B cell (primary cell): ENCODE data around the gene MLXIPL. TPM values are rescaled to one million over a fixed set of nuclear protein-coding genes. Genes with fewer than 3 reads are reported as not detected.

Experiments
- ATAC-seq: fragments of 200-7000 bp; cut with Tn5 transposase; one replicate; pipeline ENCODE4 v1.10.0; 2021; ENCODE audit warnings: low read depth, mild to moderate bottlenecking, moderate number of reproducible peaks, moderate library complexity
- CTCF ChIA-PET: fragments of 350-600 bp; sonication (Branson Sonifier 250); formaldehyde crosslinking; loops from one replicate; lab custom pipeline; 2021; ENCODE audit warnings: antibody characterized with exemption, inconsistent platforms; lab: Charles Lee
- POLR2A ChIA-PET: fragments of 350-600 bp; sonication (Branson Sonifier 250); formaldehyde crosslinking; loops from one replicate; lab custom pipeline; 2021; ENCODE audit warnings: antibody characterized with exemption; lab: Charles Lee
- DNase-seq: peaks from one replicate; pipeline ENCODE4 v3.0.0; 2013
- H2AFZ ChIP-seq: 2 replicates; pipeline ENCODE4 v1.6.1; 2012; ENCODE audit warnings: mild to moderate bottlenecking, low read depth, low read length; ENCODE audit not compliant: insufficient read depth, poor library complexity, severe bottlenecking
- H3K27ac ChIP-seq, 2 donors: 1 replicate in 1 of 2; 2 replicates in 1 of 2; pipeline ENCODE4 v1.5.1; 2012 to 2013; ENCODE audit warnings: low read length in 2 of 2, mild to moderate bottlenecking in 2 of 2, moderate library complexity in 1 of 2
- H3K27me3 ChIP-seq, 4 experiments: fragments of 200-600 bp in 1 of 4; sonication (generic) in 1 of 4; replicated peaks in 1 of 4; 1 replicate in 2 of 4; 2 replicates in 2 of 4; pipeline versions ENCODE4 v1.6.1 to v1.7.0; 2013 to 2016; ENCODE audit warnings: low read length in 3 of 4, mild to moderate bottlenecking in 2 of 4, mixed read lengths in 1 of 4, moderate library complexity in 1 of 4; ENCODE audit not compliant: insufficient read depth in 4 of 4, control insufficient read depth in 3 of 4; ENCODE audit errors: control extremely low read depth in 1 of 4
- H3K36me3 ChIP-seq, 2 experiments: replicated peaks in 1 of 2; 1 replicate in 1 of 2; 2 replicates in 1 of 2; pipeline versions ENCODE4 v1.6.1 to v1.7.1; 2013; ENCODE audit warnings: low read length in 1 of 2; ENCODE audit not compliant: insufficient read depth in 2 of 2, control insufficient read depth in 1 of 2; ENCODE audit errors: control extremely low read depth in 1 of 2, extremely low read depth in 1 of 2
- H3K4me1 ChIP-seq, 2 donors: fragments of 200-600 bp in 1 of 2; sonication (generic) in 1 of 2; 1 replicate in 1 of 2; 2 replicates in 1 of 2; pipeline versions ENCODE4 v1.5.1 to v1.6.1; 2013 to 2017; ENCODE audit warnings: low read length in 2 of 2; ENCODE audit not compliant: control insufficient read depth in 2 of 2, insufficient read depth in 2 of 2
- H3K4me2 ChIP-seq: replicated peaks from 2 replicates; pipeline ENCODE3; 2012; ENCODE audit warnings: mild to moderate bottlenecking, low read depth, low read length; ENCODE audit not compliant: poor library complexity, severe bottlenecking
- H3K4me3 ChIP-seq, 5 experiments: fragments of 200-600 bp in 1 of 5; sonication (generic) in 1 of 5; 1 replicate in 3 of 5; 2 replicates in 2 of 5; pipeline versions ENCODE4 v1.5.1 to v1.7.0; 2011 to 2016; ENCODE audit warnings: low read length in 4 of 5, mild to moderate bottlenecking in 4 of 5, low read depth in 2 of 5, control low read depth in 1 of 5, moderate library complexity in 1 of 5; ENCODE audit not compliant: insufficient read depth in 1 of 5; ENCODE audit errors: control extremely low read depth in 1 of 5, extremely low read depth in 1 of 5
- H3K79me2 ChIP-seq: fragments of 200-600 bp; sonication (generic); one replicate; pipeline ENCODE4 v1.6.0; 2016; ENCODE audit warnings: low read length; ENCODE audit not compliant: control insufficient read depth, insufficient read depth
- H3K9ac ChIP-seq: fragments of 200-600 bp; sonication (generic); 2 replicates; pipeline ENCODE4 v1.6.1; 2017; ENCODE audit warnings: mild to moderate bottlenecking, low read length, moderate library complexity
- H3K9me3 ChIP-seq, 3 donors: one replicate each; pipeline versions ENCODE4 v1.6.1 to v1.7.1; 2013; ENCODE audit warnings: low read length in 2 of 3; ENCODE audit not compliant: control insufficient read depth in 2 of 3, insufficient read depth in 1 of 3; ENCODE audit errors: control extremely low read depth in 1 of 3
- H4K20me1 ChIP-seq: 2 replicates; pipeline ENCODE4 v1.6.0; 2012; ENCODE audit warnings: mild to moderate bottlenecking, low read length; ENCODE audit not compliant: insufficient read depth, control insufficient read depth, poor library complexity, severe bottlenecking
- H3K27ac Mint-ChIP-seq: one replicate; pipeline ENCODE4 v1.8.0; 2021; ENCODE audit warnings: mixed read lengths
- H3K27me3 Mint-ChIP-seq: one replicate; pipeline ENCODE4 v1.8.0; 2021; ENCODE audit warnings: mixed read lengths
- H3K4me1 Mint-ChIP-seq: one replicate; pipeline ENCODE4 v1.8.0; 2021; ENCODE audit warnings: mixed read lengths
- H3K4me3 Mint-ChIP-seq: one replicate; pipeline ENCODE4 v1.8.0; 2021; ENCODE audit warnings: mixed read lengths
- H3K9me3 Mint-ChIP-seq: one replicate; pipeline ENCODE4 v1.8.0; 2022; ENCODE audit warnings: mixed read lengths; ENCODE audit not compliant: insufficient read depth
- EZH2 ChIP-seq: IDR thresholded peaks from 2 replicates; pipeline ENCODE4 v1.6.1; 2012; ENCODE audit warnings: borderline replicate concordance, low read depth, mild to moderate bottlenecking, moderate library complexity, low read length; ENCODE audit not compliant: insufficient read depth, poor library complexity, severe bottlenecking
- WGBS: methylation state at CpG from one replicate; pipeline ENCODE4 v1.1.5; 2013; ENCODE audit warnings: missing lambda C conversion rate; ENCODE audit not compliant: insufficient coverage; 5-methylcytosine and 5-hydroxymethylcytosine counted together
- intact Hi-C: fragments of 100-400 bp; cut with micrococcal nuclease; formaldehyde crosslinking; loops from one replicate; pipeline ENCODE4 v1.10.0; 2022
- polyA plus RNA-seq: library from polyadenylated mRNA; depleted of rRNA; stranded (reverse); fragments of >200 nt; gene quantifications from 2 replicates; pipeline ENCODE4 v1.2.3, GENCODE V29; 2012
- total RNA-seq, 2 donors: library from RNA; stranded (reverse); fragments of 120-200 nt in 1 of 2; gene quantifications; 1 replicate in 1 of 2; 2 replicates in 1 of 2; pipeline versions ENCODE4 v1.2.3 to v1.2.4, GENCODE V29; 2013 to 2022
- TF ChIP-seq, protein P1 (sequence below): fragments of 200-600 bp; IDR thresholded peaks from one replicate; pipeline ENCODE4 v1.8.0; 2022; ENCODE audit warnings: antibody characterized with exemption, mild to moderate bottlenecking

MLXIPL gene
- total and polyA plus RNA-seq, 2 donors (not counting 1 experiment from before 2014, with no cell fraction given), result not detected

DNA sequence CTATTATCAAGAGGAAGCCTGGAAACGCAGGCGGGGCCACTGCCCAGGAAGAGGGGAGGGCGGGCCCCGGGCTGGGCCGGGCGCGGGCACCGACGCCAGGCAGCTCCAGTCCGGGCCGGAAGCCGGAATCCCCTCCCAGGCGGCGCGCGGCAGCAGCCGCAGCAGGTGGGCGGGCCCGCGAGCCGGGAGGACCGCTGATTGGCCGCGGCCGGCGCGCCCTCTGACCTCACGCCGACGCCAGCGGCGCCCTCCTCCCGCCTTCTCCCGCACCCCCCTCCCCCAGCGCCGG is 67.3 kb downstream of the MLXIPL start:
- Mint-ChIP-seq H3K4me1 (peaks cover 30% of the 10 kb centered on the region), H3K27ac (peak overlapping the region; percentile 93), H3K27me3 (no peaks in the 10 kb centered on the region), H3K9me3 (no peaks in the 10 kb centered on the region), H3K4me3 (peak overlapping the region; percentile 92)
- CTCF ChIA-PET, result interaction anchor here (0.6 to 1.3 kb wide), 4 partner anchors 9 to 47 kb away, joined by 3 to 4 read pairs (median 4); no protein-coding TSS in a partner anchor
- peak overlapping the region; percentile 94 for H3K9ac ChIP-seq
- peak overlapping the region; percentile 77 for H2AFZ ChIP-seq
- H3K27me3 ChIP-seq, result no peaks in the 10 kb centered on the region
- H3K4me1 ChIP-seq, result peaks cover 14 to 21% of the 10 kb centered on the region in 2 donors
- ATAC-seq (peak; percentile 89), DNase-seq (no peak)
- POLR2A ChIA-PET, result interaction anchor here (0.6 to 2.1 kb wide), 7 partner anchors 11 to 36 kb away, joined by 3 to 9 read pairs (median 4); partner anchors contain the start of genes BAZ1B and TBL2
- peaks cover 0 to 10% of the 10 kb centered on the region in 2 experiments for H3K36me3 ChIP-seq
- H4K20me1 ChIP-seq, result peaks cover 39% of the 10 kb centered on the region
- peak overlapping the region; percentile 86 for H3K4me2 ChIP-seq
- H3K79me2 ChIP-seq, result peaks cover 50% of the 10 kb centered on the region
- H3K4me3 ChIP-seq, result peak overlapping the region; percentile 69 to 86 (median 82)
- no peaks in the 10 kb centered on the region for H3K9me3 ChIP-seq
- TF ChIP-seq, protein P1, sequence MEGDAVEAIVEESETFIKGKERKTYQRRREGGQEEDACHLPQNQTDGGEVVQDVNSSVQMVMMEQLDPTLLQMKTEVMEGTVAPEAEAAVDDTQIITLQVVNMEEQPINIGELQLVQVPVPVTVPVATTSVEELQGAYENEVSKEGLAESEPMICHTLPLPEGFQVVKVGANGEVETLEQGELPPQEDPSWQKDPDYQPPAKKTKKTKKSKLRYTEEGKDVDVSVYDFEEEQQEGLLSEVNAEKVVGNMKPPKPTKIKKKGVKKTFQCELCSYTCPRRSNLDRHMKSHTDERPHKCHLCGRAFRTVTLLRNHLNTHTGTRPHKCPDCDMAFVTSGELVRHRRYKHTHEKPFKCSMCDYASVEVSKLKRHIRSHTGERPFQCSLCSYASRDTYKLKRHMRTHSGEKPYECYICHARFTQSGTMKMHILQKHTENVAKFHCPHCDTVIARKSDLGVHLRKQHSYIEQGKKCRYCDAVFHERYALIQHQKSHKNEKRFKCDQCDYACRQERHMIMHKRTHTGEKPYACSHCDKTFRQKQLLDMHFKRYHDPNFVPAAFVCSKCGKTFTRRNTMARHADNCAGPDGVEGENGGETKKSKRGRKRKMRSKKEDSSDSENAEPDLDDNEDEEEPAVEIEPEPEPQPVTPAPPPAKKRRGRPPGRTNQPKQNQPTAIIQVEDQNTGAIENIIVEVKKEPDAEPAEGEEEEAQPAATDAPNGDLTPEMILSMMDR, result no peak
- TF ChIP-seq EZH2, result no peak
- whole genome bisulfite sequencing, result under 1% methylated on average over 36 of the region's 36 CpGs
- peak overlapping the region; percentile 92 to 99 for H3K27ac ChIP-seq
- intact Hi-C loops, result loop anchor here (1.0 to 2.0 kb wide), 4 partner anchors 21 to 618 kb away; partner anchors contain the start of genes ABHD11, BAZ1B, EIF4H and TBL2
